Activated CD8-positive, alpha-beta memory T cell treated with anti-CD3 and anti-CD28 coated beads, Interleukin-2, amount 50 U/mL, for 4 hours (primary cell): ENCODE data around the gene DNAJC4.
A peak's percentile ranks its signal among the peaks of the same experiment; 100 is the strongest.

Source experiments
- DNase-seq: peaks from one replicate; pipeline ENCODE4 v3.0.0-alpha.2; 2020

DNAJC4 gene

GRCh38 chr11:64230985-64231365, 627 bp downstream of the DNAJC4 start:
- DNase-seq: no peak

- no peak for DNase-seq
Observed at GRCh38 chr11:64231546-64231945, 1.2 kb downstream of the DNAJC4 start.

GRCh38 chr11:64232182-64232966, 2.0 kb downstream of the DNAJC4 start:
- DNase-seq: no peak

GRCh38 chr11:64232967-64233315, 2.6 kb downstream of the DNAJC4 start:
- DNase-seq: no peak

- peak; percentile 78 for DNase-seq
Observed at GRCh38 chr11:64233913-64234586, 3.7 kb downstream of the DNAJC4 start, which contains the start of gene VEGFB. Gene VEGFB, plus strand, starts transcription at chr11:64234584. Its CDS starts 250 bp downstream, at chr11:64234834.

- peak; percentile 55 for DNase-seq
Observed at GRCh38 chr11:64234647-64235379, 4.5 kb downstream of the DNAJC4 start.

- DNase-seq: no peak
Observed at GRCh38 chr11:64235437-64236161, 5.3 kb downstream of the DNAJC4 start.

- DNase-seq: no peak
Observed at GRCh38 chr11:64237484-64237951, 7.2 kb downstream of the DNAJC4 start.

GRCh38 chr11:64238076-64238475, 7.7 kb downstream of the DNAJC4 start:
- peak; percentile 12 for DNase-seq

- DNase-seq: no peak
Observed at GRCh38 chr11:64238999-64239398, 8.7 kb downstream of the DNAJC4 start.

GRCh38 chr11:64239662-64240434, 9.5 kb downstream of the DNAJC4 start:
- DNase-seq: no peak

- DNase-seq: peak; percentile 98
Observed at GRCh38 chr11:64240435-64241240, 10.3 kb downstream of the DNAJC4 start, which contains the start of gene FKBP2. Gene FKBP2, plus strand, starts transcription at chr11:64241095. Its CDS starts 1,293 bp downstream, at chr11:64242388.

- DNase-seq: no peak
Observed at GRCh38 chr11:64241241-64241490, 10.8 kb downstream of the DNAJC4 start.

GRCh38 chr11:64241491-64242374, 11.4 kb downstream of the DNAJC4 start:
- peak; percentile 100 for DNase-seq

- DNase-seq: no peak
Observed at GRCh38 chr11:64243236-64243854, 13.0 kb downstream of the DNAJC4 start.

- no peak for DNase-seq
Observed at GRCh38 chr11:64244107-64244506, 13.8 kb downstream of the DNAJC4 start.

GRCh38 chr11:64244966-64245365, 14.6 kb downstream of the DNAJC4 start:
- DNase-seq: no peak

- peak; percentile 56 for DNase-seq
Observed at GRCh38 chr11:64245401-64245796, 15.1 kb downstream of the DNAJC4 start.

GRCh38 chr11:64245797-64246620, 15.7 kb downstream of the DNAJC4 start:
- DNase-seq: peak; percentile 87
